A549 (cell line): ENCODE results near the gene QDPR. TPM values are rescaled to one million over a fixed set of nuclear protein-coding genes. Genes with fewer than 3 reads are reported as not detected.

Experiments used
- ATAC-seq, 2 experiments: fragments of 200-7000 bp in 1 of 2; fragments of >200 bp in 1 of 2; cut with Nextera tagmentation in 1 of 2; cut with Tn5 transposase in 1 of 2; 3 replicates each; pipeline versions ENCODE4 v1.8.0 to v1.9.1; 2018 to 2020; ENCODE audit warnings: mild to moderate bottlenecking in 1 of 2, moderate library complexity in 1 of 2
- CTCF ChIA-PET: fragments of 300-600 bp; sonication (Branson Sonifier 250); formaldehyde crosslinking; extraction: SDS; loops from one replicate; lab custom pipeline; 2021; ENCODE audit warnings: antibody characterized with exemption, inconsistent platforms; lab: Yijun Ruan, JAX
- POLR2A ChIA-PET: fragments of 350-600 bp; formaldehyde crosslinking; extraction: SDS; loops from one replicate; lab custom pipeline; 2021; ENCODE audit warnings: antibody characterized with exemption, inconsistent platforms; lab: Yijun Ruan, JAX
- DNase-seq, 2 experiments: peaks; one replicate each; pipeline versions ENCODE4 v3.0.0 to v3.0.0-alpha.2; 2011 to 2016; ENCODE audit warnings: low read depth in 1 of 2, low spot score in 1 of 2
- FAIRE-seq: peaks from 2 replicates; lab custom pipeline; 2011; peaks lifted over from hg19 to GRCh38; lab: Jason Lieb, UNC
- H3K27ac ChIP-seq, 2 experiments: fragments of >200 bp; sonication (Bioruptor Twin); formaldehyde crosslinking; 3 replicates each; pipeline ENCODE4 v1.5.1; 2016 to 2017
- H3K4me1 ChIP-seq: fragments of >200 bp; sonication (Bioruptor Twin); formaldehyde crosslinking; 3 replicates; pipeline ENCODE4 v1.6.1; 2016
- H3K4me2 ChIP-seq: fragments of >200 bp; sonication (Bioruptor Twin); formaldehyde crosslinking; 3 replicates; pipeline ENCODE4 v1.6.1; 2016
- H3K4me3 ChIP-seq: fragments of >200 bp; sonication (Bioruptor Twin); formaldehyde crosslinking; 3 replicates; pipeline ENCODE4 v1.5.1; 2016
- H3K9me3 ChIP-seq: fragments of >200 bp; sonication (Bioruptor Twin); formaldehyde crosslinking; 3 replicates; pipeline ENCODE4 v1.6.1; 2016
- ATOH8 ChIP-seq: fragments of 250-450 bp; sonication (Bioruptor Pico); IDR thresholded peaks from 2 replicates; pipeline ENCODE4 v1.5.0; 2020; ENCODE audit warnings: low read depth, mild to moderate bottlenecking, moderate library complexity
- BCL3 ChIP-seq: fragments of >200 bp; sonication (Bioruptor Twin); formaldehyde crosslinking; IDR thresholded peaks from 3 replicates; pipeline ENCODE4 v1.6.1; 2016
- BHLHE40 ChIP-seq: IDR thresholded peaks from 2 replicates; pipeline ENCODE4 v1.6.1; 2012; ENCODE audit warnings: low read depth, low read length, inconsistent platforms
- CBX8 ChIP-seq: fragments of 200-600 bp; sonication (generic); IDR thresholded peaks from 2 replicates; pipeline ENCODE4 v1.6.1; 2016
- CEBPB ChIP-seq, 2 experiments: fragments of >200 bp in 1 of 2; sonication (Bioruptor Twin) in 1 of 2; formaldehyde crosslinking in 1 of 2; IDR thresholded peaks; 2 replicates each; pipeline ENCODE4 v1.6.1; 2012 to 2016
- CHD2 ChIP-seq: fragments of 150-350 bp; IDR thresholded peaks from 2 replicates; pipeline ENCODE4 v1.6.1; 2014; ENCODE audit warnings: low read length; ENCODE audit not compliant: partially characterized antibody
- CHD4 ChIP-seq: fragments of 200-600 bp; sonication (generic); IDR thresholded peaks from 2 replicates; pipeline ENCODE4 v1.6.1; 2016; ENCODE audit warnings: antibody characterized with exemption, mild to moderate bottlenecking, borderline replicate concordance
- E2F6 ChIP-seq: IDR thresholded peaks from 2 replicates; pipeline ENCODE4 v1.6.1; 2012; ENCODE audit warnings: low read depth, borderline replicate concordance
- EHMT2 ChIP-seq: fragments of 200-600 bp; sonication (generic); IDR thresholded peaks from 2 replicates; pipeline ENCODE4 v1.6.1; 2016; ENCODE audit warnings: antibody characterized with exemption, low read depth, mild to moderate bottlenecking, moderate library complexity
- FOSB ChIP-seq: fragments of 250-450 bp; sonication (Bioruptor Pico); IDR thresholded peaks from 2 replicates; pipeline ENCODE4 v1.5.0; 2020; ENCODE audit warnings: mild to moderate bottlenecking, moderate library complexity
- HES2 ChIP-seq: fragments of >200 bp; sonication (Bioruptor Twin); formaldehyde crosslinking; IDR thresholded peaks from 2 replicates; pipeline ENCODE4 v1.6.1; 2016
- HMGXB4 ChIP-seq: fragments of 250-450 bp; sonication (Bioruptor Pico); IDR thresholded peaks from 2 replicates; pipeline ENCODE4 v1.5.0; 2021; ENCODE audit warnings: mild to moderate bottlenecking, moderate library complexity, borderline replicate concordance
- HOXB5 ChIP-seq: fragments of 250-450 bp; sonication (Bioruptor Pico); IDR thresholded peaks from 2 replicates; pipeline ENCODE4 v1.5.0; 2020; ENCODE audit warnings: mild to moderate bottlenecking, moderate library complexity
- KDM1A ChIP-seq: fragments of 200-600 bp; sonication (generic); IDR thresholded peaks from 2 replicates; pipeline ENCODE4 v1.6.1; 2016; ENCODE audit warnings: low read depth, mild to moderate bottlenecking
- NFE2L2 ChIP-seq: fragments of 150-350 bp; conservative IDR thresholded peaks from 2 replicates; pipeline ENCODE4 v1.6.1; 2014; ENCODE audit warnings: low read length
- NR3C1 ChIP-seq: fragments of >200 bp; sonication (Bioruptor Twin); formaldehyde crosslinking; IDR thresholded peaks from 3 replicates; pipeline ENCODE4 v1.6.1; 2017
- PBX3 ChIP-seq: IDR thresholded peaks from 2 replicates; pipeline ENCODE4 v1.6.1; 2012
- PHF8 ChIP-seq: fragments of 200-600 bp; sonication (generic); IDR thresholded peaks from 2 replicates; pipeline ENCODE4 v1.6.1; 2016; ENCODE audit warnings: low read depth, mild to moderate bottlenecking, antibody characterized with exemption, moderate library complexity, borderline replicate concordance
- POLR2A ChIP-seq: IDR thresholded peaks from 2 replicates; pipeline ENCODE4 v1.6.1; 2012; ENCODE audit warnings: mild to moderate bottlenecking, low read length
- RAD21 ChIP-seq, 2 experiments: fragments of >200 bp in 1 of 2; sonication (Bioruptor Twin) in 1 of 2; formaldehyde crosslinking in 1 of 2; IDR thresholded peaks in 1 of 2; conservative IDR thresholded peaks in 1 of 2; 2 replicates in 1 of 2; 3 replicates in 1 of 2; pipeline ENCODE4 v1.6.1; 2012 to 2018; ENCODE audit warnings: inconsistent platforms in 1 of 2
- RNF2 ChIP-seq: fragments of 200-600 bp; sonication (generic); IDR thresholded peaks from 2 replicates; pipeline ENCODE4 v1.6.1; 2016; ENCODE audit warnings: low read depth, mild to moderate bottlenecking, antibody characterized with exemption, moderate library complexity, borderline replicate concordance
- TFCP2L1 ChIP-seq: fragments of 250-450 bp; sonication (Bioruptor Pico); IDR thresholded peaks from 2 replicates; pipeline ENCODE4 v1.5.0; 2021; ENCODE audit warnings: mild to moderate bottlenecking
- TP53 ChIP-seq: fragments of 250-450 bp; sonication (Bioruptor Pico); IDR thresholded peaks from 2 replicates; pipeline ENCODE4 v1.5.0; 2021; ENCODE audit warnings: mild to moderate bottlenecking, moderate library complexity
- ZSCAN20 ChIP-seq: fragments of 250-450 bp; sonication (Bioruptor Pico); IDR thresholded peaks from 2 replicates; pipeline ENCODE4 v1.8.0; 2022; ENCODE audit warnings: mild to moderate bottlenecking, moderate library complexity
- WGBS: methylation state at CpG from one replicate; pipeline ENCODE4 v1.1.6; 2017; ENCODE audit errors: missing lambda C conversion rate; 5-methylcytosine and 5-hydroxymethylcytosine counted together
- polyA plus RNA-seq, 4 experiments: library from polyadenylated mRNA; depleted of rRNA in 3 of 4; stranded (reverse); fragments of >200 nt; fragmentation: RNase III in 1 of 4; extraction: RNeasy Plus Mini Kit Qiagen cat#74134 plus additional on column Dnase treatment in 1 of 4; gene quantifications; 2 replicates in 3 of 4; 3 replicates in 1 of 4; pipeline ENCODE4 v1.2.3, GENCODE V29; 2011 to 2017

The QDPR gene
- polyA plus RNA-seq, 2 of the 4 experiments (the other 2 are of a cell fraction), result 40.4 to 75.1 TPM

- no peak overlapping the region for H3K27ac ChIP-seq
- no peaks in the 10 kb centered on the region for H3K4me1 ChIP-seq
- no peak for TF ChIP-seq ATOH8 (CRISPR knock-in tag)
- TF ChIP-seq CBX8, result no peak
- no peak for TF ChIP-seq NR3C1
- TF ChIP-seq PHF8, result no peak
- no peak for TF ChIP-seq CHD2
- TF ChIP-seq FOSB, result no peak
- TF ChIP-seq, all 56 proteins: peak for 0
- DNase-seq, result no peak
- 49% methylated on average over 5 of the region's 5 CpGs for WGBS
- ATAC-seq, result no peak
- ChIA-PET POLR2A (no interaction called here), CTCF (no interaction called here)
- no peak for FAIRE-seq
- no peak overlapping the region for H3K4me3 ChIP-seq
- H3K4me2 ChIP-seq, result no peak overlapping the region
- H3K9me3 ChIP-seq, result no peaks in the 10 kb centered on the region
Observed at GRCh38 chr4:17552427-17552826, 40.5 kb upstream of the QDPR start.

- Histone ChIP-seq H3K27ac (no peak overlapping the region), H3K9me3 (no peaks in the 10 kb centered on the region), H3K4me3 (no peak overlapping the region), H3K4me2 (no peak overlapping the region), H3K4me1 (no peaks in the 10 kb centered on the region)
- 85% methylated on average over 3 of the region's 3 CpGs for WGBS
- ChIA-PET CTCF (no interaction called here), POLR2A (no interaction called here)
- ATAC-seq (no peak), DNase-seq (no peak), FAIRE-seq (no peak)
- TF ChIP-seq BHLHE40 (no peak), POLR2A (no peak), TFCP2L1 (CRISPR knock-in tag) (no peak), HES2 (no peak), E2F6 (no peak), RAD21 (conservative IDR thresholded peaks at IDR 0.05 in 1 of 2, IDR thresholded peaks at IDR 0.05 in 1 of 2) (no peak), BCL3 (no peak), NFE2L2 (no peak), PBX3 (no peak), CHD2 (no peak), EHMT2 (no peak), HMGXB4 (CRISPR knock-in tag) (no peak), HOXB5 (CRISPR knock-in tag) (no peak), ZSCAN20 (CRISPR knock-in tag) (no peak), CEBPB (IDR thresholded peaks at IDR 0.05) (no peak), TP53 (CRISPR knock-in tag) (no peak), KDM1A (no peak), CHD4 (no peak), RNF2 (no peak)
Observed at GRCh38 chr4:17550549-17550948, 38.7 kb upstream of the QDPR start.
